K562 (cell line): ENCODE data around the gene VIT. TPM values are rescaled to one million over a fixed set of nuclear protein-coding genes. Genes with fewer than 3 reads are reported as not detected.

Source experiments
- CCAR2 ChIP-seq: fragments of 200-400 bp; formaldehyde crosslinking; IDR thresholded peaks from 2 replicates; pipeline ENCODE4 v1.6.1; 2017; ENCODE audit warnings: mild to moderate bottlenecking, low read depth, low read length
- ELF1 ChIP-seq: fragments of 200-800 bp; sonication (Bioruptor generic); IDR thresholded peaks from 2 replicates; pipeline ENCODE4 v1.6.1; 2016; ENCODE audit warnings: missing genetic modification characterization, missing compliant biosample characterization
- ETV1 ChIP-seq: fragments of 450-650 bp; conservative IDR thresholded peaks from 2 replicates; pipeline ENCODE4 v1.6.1; 2016; ENCODE audit warnings: missing genetic modification characterization, control low read depth, low read depth, missing compliant biosample characterization
- NELFE ChIP-seq: IDR thresholded peaks from 2 replicates; pipeline ENCODE4 v1.6.1; 2011; ENCODE audit warnings: mild to moderate bottlenecking; ENCODE audit not compliant: insufficient read depth, insufficient read length
- NFRKB ChIP-seq: fragments of 450-650 bp; IDR thresholded peaks from 2 replicates; pipeline ENCODE4 v1.6.1; 2016; ENCODE audit warnings: low read depth
- SAP30 ChIP-seq: fragments of 200-600 bp; sonication (generic); IDR thresholded peaks from 2 replicates; pipeline ENCODE4 v1.6.1; 2012; ENCODE audit warnings: borderline replicate concordance, low read depth, mild to moderate bottlenecking, moderate library complexity, low read length, control low read depth, inconsistent platforms; ENCODE audit not compliant: insufficient read depth, poor library complexity, severe bottlenecking
- SMAD1 ChIP-seq: fragments of 150-350 bp; IDR thresholded peaks from 2 replicates; pipeline ENCODE4 v1.6.1; 2014; ENCODE audit warnings: low read length, low read depth; ENCODE audit not compliant: partially characterized antibody
- SOX6 ChIP-seq: fragments of 450-650 bp; IDR thresholded peaks from 2 replicates; pipeline ENCODE4 v1.6.1; 2014; ENCODE audit warnings: mild to moderate bottlenecking
- ZNF3 ChIP-seq: fragments of 250-450 bp; sonication (Bioruptor Pico); IDR thresholded peaks from 2 replicates; pipeline ENCODE4 v1.5.0; 2021; ENCODE audit warnings: mild to moderate bottlenecking, moderate library complexity
- ZNF589 ChIP-seq: fragments of 200-800 bp; sonication (Bioruptor generic); IDR thresholded peaks from 2 replicates; pipeline ENCODE4 v1.6.1; 2016; ENCODE audit warnings: low read depth, missing genetic modification characterization, missing compliant biosample characterization
- ZNF785 ChIP-seq: fragments of 250-450 bp; sonication (Bioruptor Pico); IDR thresholded peaks from 2 replicates; pipeline ENCODE4 v1.4.0; 2020; ENCODE audit warnings: mild to moderate bottlenecking
- polyA plus RNA-seq, 8 experiments: library from polyadenylated mRNA; depleted of rRNA in 4 of 8; stranded (reverse) in 5 of 8; unstranded in 3 of 8; fragments of >200 nt; fragmentation: Nextera tagmentation in 2 of 8; fragmentation: Illumina TruSeq in 1 of 8; extraction: Ambion mirVana in 2 of 8; extraction: Trizol in 1 of 8; gene quantifications; 2 replicates each; pipeline versions ENCODE4 v1.2.1 to v1.2.3, GENCODE V29; 2011 to 2014; ENCODE audit warnings: inconsistent platforms in 1 of 8, missing spikeins in 1 of 8
- total RNA-seq, 7 experiments: library from RNA; depleted of rRNA in 6 of 7; stranded (reverse); fragments of >200 nt in 6 of 7; fragmentation: Illumina TruSeq in 2 of 7; extraction: Trizol in 2 of 7; gene quantifications; 2 replicates each; pipeline versions ENCODE4 v1.2.1 to v1.2.3, GENCODE V29; 2011 to 2021; ENCODE audit warnings: low replicate concordance in 1 of 7
- TF ChIP-seq, protein P1 (sequence below), 2 experiments: fragments of 150-350 bp in 1 of 2; IDR thresholded peaks; 2 replicates each; pipeline ENCODE4 v1.6.1; 2012 to 2016; ENCODE audit warnings: low read depth in 2 of 2, low read length in 2 of 2, mild to moderate bottlenecking in 1 of 2, moderate library complexity in 1 of 2
- TF ChIP-seq, protein P2 (sequence below): fragments of 250-450 bp; sonication (Bioruptor Pico); IDR thresholded peaks from 2 replicates; pipeline ENCODE4 v1.4.0; 2020; ENCODE audit warnings: mild to moderate bottlenecking, moderate library complexity, borderline replicate concordance

VIT gene
- total and polyA plus RNA-seq, 9 of the 15 experiments (the other 6 are each of a cell fraction or from before 2014, with no cell fraction given), result not detected

DNA sequence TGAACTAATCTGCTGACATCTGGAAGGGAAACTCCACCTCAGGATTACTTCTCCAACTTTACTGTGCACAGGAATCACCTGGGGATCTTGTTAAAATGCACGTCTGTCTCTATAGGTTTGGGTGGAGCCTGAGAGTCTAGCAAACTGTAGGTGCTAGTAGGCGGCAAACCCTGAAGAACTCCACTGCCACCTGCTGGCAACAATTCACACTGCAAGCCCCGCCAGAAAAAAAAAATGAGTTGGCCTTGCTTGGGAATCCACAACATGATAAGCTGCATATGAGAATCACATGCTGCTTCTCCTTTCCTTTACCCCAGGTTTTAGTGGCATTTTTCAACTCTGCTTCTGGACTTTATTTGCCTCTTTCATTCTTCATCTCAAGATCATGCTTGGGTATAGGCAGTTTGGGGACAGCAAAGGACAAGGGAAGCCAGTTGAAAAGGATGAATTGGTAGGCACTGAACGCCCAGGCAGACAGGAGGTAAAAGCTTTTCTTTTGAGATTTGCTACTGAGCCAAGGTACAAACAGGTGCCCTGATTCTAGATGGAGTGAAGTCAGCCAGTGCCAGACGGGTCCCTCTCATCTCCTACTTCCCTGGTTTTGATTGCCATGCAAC, 88.8 kb downstream of the VIT start (continued):
- no peak for TF ChIP-seq ZNF3
- no peak for TF ChIP-seq SMAD1
- TF ChIP-seq NFRKB, result no peak
- TF ChIP-seq CCAR2, result no peak
- peak; percentile 97 for TF ChIP-seq ZNF785 (CRISPR knock-in tag)
- no peak for TF ChIP-seq NELFE
- no peak for TF ChIP-seq ETV1 (tag)
- no peak for TF ChIP-seq ZNF589 (CRISPR knock-in tag)
- TF ChIP-seq, protein P1, sequence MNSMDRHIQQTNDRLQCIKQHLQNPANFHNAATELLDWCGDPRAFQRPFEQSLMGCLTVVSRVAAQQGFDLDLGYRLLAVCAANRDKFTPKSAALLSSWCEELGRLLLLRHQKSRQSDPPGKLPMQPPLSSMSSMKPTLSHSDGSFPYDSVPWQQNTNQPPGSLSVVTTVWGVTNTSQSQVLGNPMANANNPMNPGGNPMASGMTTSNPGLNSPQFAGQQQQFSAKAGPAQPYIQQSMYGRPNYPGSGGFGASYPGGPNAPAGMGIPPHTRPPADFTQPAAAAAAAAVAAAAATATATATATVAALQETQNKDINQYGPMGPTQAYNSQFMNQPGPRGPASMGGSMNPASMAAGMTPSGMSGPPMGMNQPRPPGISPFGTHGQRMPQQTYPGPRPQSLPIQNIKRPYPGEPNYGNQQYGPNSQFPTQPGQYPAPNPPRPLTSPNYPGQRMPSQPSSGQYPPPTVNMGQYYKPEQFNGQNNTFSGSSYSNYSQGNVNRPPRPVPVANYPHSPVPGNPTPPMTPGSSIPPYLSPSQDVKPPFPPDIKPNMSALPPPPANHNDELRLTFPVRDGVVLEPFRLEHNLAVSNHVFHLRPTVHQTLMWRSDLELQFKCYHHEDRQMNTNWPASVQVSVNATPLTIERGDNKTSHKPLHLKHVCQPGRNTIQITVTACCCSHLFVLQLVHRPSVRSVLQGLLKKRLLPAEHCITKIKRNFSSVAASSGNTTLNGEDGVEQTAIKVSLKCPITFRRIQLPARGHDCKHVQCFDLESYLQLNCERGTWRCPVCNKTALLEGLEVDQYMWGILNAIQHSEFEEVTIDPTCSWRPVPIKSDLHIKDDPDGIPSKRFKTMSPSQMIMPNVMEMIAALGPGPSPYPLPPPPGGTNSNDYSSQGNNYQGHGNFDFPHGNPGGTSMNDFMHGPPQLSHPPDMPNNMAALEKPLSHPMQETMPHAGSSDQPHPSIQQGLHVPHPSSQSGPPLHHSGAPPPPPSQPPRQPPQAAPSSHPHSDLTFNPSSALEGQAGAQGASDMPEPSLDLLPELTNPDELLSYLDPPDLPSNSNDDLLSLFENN (IDR thresholded peaks at IDR 0.05; ENCODE audit: low read depth in 2 of 2, low read length in 2 of 2), result no peak
- TF ChIP-seq ELF1 (tag), result no peak
- TF ChIP-seq SOX6, result no peak
- TF ChIP-seq SAP30, result no peak
- TF ChIP-seq, protein P2, sequence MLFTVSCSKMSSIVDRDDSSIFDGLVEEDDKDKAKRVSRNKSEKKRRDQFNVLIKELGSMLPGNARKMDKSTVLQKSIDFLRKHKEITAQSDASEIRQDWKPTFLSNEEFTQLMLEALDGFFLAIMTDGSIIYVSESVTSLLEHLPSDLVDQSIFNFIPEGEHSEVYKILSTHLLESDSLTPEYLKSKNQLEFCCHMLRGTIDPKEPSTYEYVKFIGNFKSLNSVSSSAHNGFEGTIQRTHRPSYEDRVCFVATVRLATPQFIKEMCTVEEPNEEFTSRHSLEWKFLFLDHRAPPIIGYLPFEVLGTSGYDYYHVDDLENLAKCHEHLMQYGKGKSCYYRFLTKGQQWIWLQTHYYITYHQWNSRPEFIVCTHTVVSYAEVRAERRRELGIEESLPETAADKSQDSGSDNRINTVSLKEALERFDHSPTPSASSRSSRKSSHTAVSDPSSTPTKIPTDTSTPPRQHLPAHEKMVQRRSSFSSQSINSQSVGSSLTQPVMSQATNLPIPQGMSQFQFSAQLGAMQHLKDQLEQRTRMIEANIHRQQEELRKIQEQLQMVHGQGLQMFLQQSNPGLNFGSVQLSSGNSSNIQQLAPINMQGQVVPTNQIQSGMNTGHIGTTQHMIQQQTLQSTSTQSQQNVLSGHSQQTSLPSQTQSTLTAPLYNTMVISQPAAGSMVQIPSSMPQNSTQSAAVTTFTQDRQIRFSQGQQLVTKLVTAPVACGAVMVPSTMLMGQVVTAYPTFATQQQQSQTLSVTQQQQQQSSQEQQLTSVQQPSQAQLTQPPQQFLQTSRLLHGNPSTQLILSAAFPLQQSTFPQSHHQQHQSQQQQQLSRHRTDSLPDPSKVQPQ (CRISPR knock-in tag), result no peak
